Measurements from ENCODE around the gene COL18A1. TPM values are rescaled to one million over a fixed set of nuclear protein-coding genes. Genes with fewer than 3 reads are reported as not detected.

Gene COL18A1
- polyA plus RNA-seq, 2 of the 4 experiments (the other 2 are of a cell fraction) = 17.3 to 88.4 TPM

- Histone ChIP-seq H3K4me2 (peak overlapping the region; percentile 79), H3K4me1 (peaks cover 21% of the 10 kb centered on the region), H3K4me3 (peak overlapping the region; percentile 56), H3K9me3 (no peaks in the 10 kb centered on the region), H3K27ac (peak overlapping the region; percentile 87 to 95)
- POLR2A ChIA-PET = interaction anchor here (0.6 to 1.6 kb wide), 3 partner anchors 84 to 285 kb away, joined by 3 to 9 read pairs (median 3); no protein-coding TSS in a partner anchor
- DNase-seq (ENCODE audit: low read depth in 1 of 2, low spot score in 1 of 2) (no peak), FAIRE-seq (no peak), ATAC-seq (no peak; a peak in 1 of 6 replicates)
- TF ChIP-seq EP300 (IDR thresholded peaks at IDR 0.05) = no peak
- TF ChIP-seq RNF2 (IDR thresholded peaks at IDR 0.05; ENCODE audit: borderline replicate concordance, low read depth) = no peak
- no peak for TF ChIP-seq ESRRA (IDR thresholded peaks at IDR 0.05; ENCODE audit: borderline replicate concordance, low read length)
- TF ChIP-seq NFE2L2 (conservative IDR thresholded peaks at IDR 0.05; ENCODE audit: low read length) = no peak
- TF ChIP-seq CHD4 (IDR thresholded peaks at IDR 0.05; ENCODE audit: borderline replicate concordance) = no peak
- TF ChIP-seq HDAC2 (IDR thresholded peaks at IDR 0.05) = no peak
- TF ChIP-seq HOXB13 (CRISPR knock-in tag; IDR thresholded peaks at IDR 0.05; ENCODE audit: low read depth) = no peak
- no peak for TF ChIP-seq REST (IDR thresholded peaks at IDR 0.05)
- no peak for TF ChIP-seq CEBPB (IDR thresholded peaks at IDR 0.05)
- no peak for TF ChIP-seq HOXB5 (CRISPR knock-in tag; IDR thresholded peaks at IDR 0.05)
- TF ChIP-seq TP53 (CRISPR knock-in tag; IDR thresholded peaks at IDR 0.05) = no peak
- no peak for TF ChIP-seq HES2 (IDR thresholded peaks at IDR 0.05)
- TF ChIP-seq JUN (IDR thresholded peaks at IDR 0.05) = no peak
- no peak for TF ChIP-seq RAD21 (conservative IDR thresholded peaks at IDR 0.05 in 1 of 2, IDR thresholded peaks at IDR 0.05 in 1 of 2)
- CTCF ChIA-PET = interaction anchor here (1.0 to 2.3 kb wide), 20 partner anchors 8 to 415 kb away, joined by 3 to 53 read pairs (median 5); no protein-coding TSS in a partner anchor
- WGBS (ENCODE audit: missing lambda C conversion rate) = no CpG with 5 or more reads among the region's 34 CpGs
These were observed 150.2 kb downstream of the COL18A1 start for GRCh38 chr21:45555251-45555556.

- peak overlapping the region; percentile 87 to 95 for H3K27ac ChIP-seq
- WGBS (ENCODE audit: missing lambda C conversion rate) = 3% methylated on average over 5 of the region's 62 CpGs
- ATAC-seq (peak; percentile 84 to 93), FAIRE-seq (no peak), DNase-seq (ENCODE audit: low read depth in 1 of 2, low spot score in 1 of 2) (peak; percentile 91 to 92)
- H3K9me3 ChIP-seq = no peaks in the 10 kb centered on the region
- peaks cover 18% of the 10 kb centered on the region for H3K4me1 ChIP-seq
- H3K4me2 ChIP-seq = peak overlapping the region; percentile 79
- ChIA-PET CTCF (interaction anchor here (0.7 to 2.3 kb wide), 40 partner anchors 9 to 415 kb away, joined by 3 to 53 read pairs (median 4); partner anchors contain the start of gene POFUT2), POLR2A (interaction anchor here (0.6 to 1.6 kb wide), 7 partner anchors 15 to 285 kb away, joined by 3 to 9 read pairs (median 3); no protein-coding TSS in a partner anchor)
- peak overlapping the region; percentile 56 for H3K4me3 ChIP-seq
- TF ChIP-seq NFE2L2 (conservative IDR thresholded peaks at IDR 0.05; ENCODE audit: low read length) = no peak
- no peak for TF ChIP-seq CHD4 (IDR thresholded peaks at IDR 0.05; ENCODE audit: borderline replicate concordance)
- TF ChIP-seq HMGXB4 (CRISPR knock-in tag; IDR thresholded peaks at IDR 0.05; ENCODE audit: borderline replicate concordance) = no peak
- no peak for TF ChIP-seq CEBPB (IDR thresholded peaks at IDR 0.05)
- no peak for TF ChIP-seq CBX8 (IDR thresholded peaks at IDR 0.05)
- TF ChIP-seq SREBF2 (IDR thresholded peaks at IDR 0.05) = no peak
- TF ChIP-seq FOSL2 (IDR thresholded peaks at IDR 0.05) = no peak
- no peak; the same call in 1 of the 2 replicates for TF ChIP-seq FOSL2 (CRISPR knock-in tag; IDR thresholded peaks at IDR 0.05)
- TF ChIP-seq REST (IDR thresholded peaks at IDR 0.05) = no peak
- TF ChIP-seq HES2 (IDR thresholded peaks at IDR 0.05) = no peak
- peak; percentile 86 for TF ChIP-seq E2F6 (IDR thresholded peaks at IDR 0.05; ENCODE audit: borderline replicate concordance, low read depth)
- no peak for TF ChIP-seq MAFK (IDR thresholded peaks at IDR 0.05; ENCODE audit: partially characterized antibody)
- no peak for TF ChIP-seq MAZ (IDR thresholded peaks at IDR 0.05; ENCODE audit: borderline replicate concordance, low read depth, low read length)
- peak; percentile 18; the same call in 1 of the 2 replicates for TF ChIP-seq POLR2A (IDR thresholded peaks at IDR 0.05; ENCODE audit: low read length)
- TF ChIP-seq ESRRA (IDR thresholded peaks at IDR 0.05; ENCODE audit: borderline replicate concordance, low read length) = no peak
- peak in 1 of 2 experiments; percentile 50; a peak in 2 of 5 replicates for TF ChIP-seq JUN (IDR thresholded peaks at IDR 0.05)
- TF ChIP-seq JUNB (IDR thresholded peaks at IDR 0.05) = no peak
These were observed 150.8 kb downstream of the COL18A1 start for GRCh38 chr21:45555557-45556301.

All from A549 (cell line).